ENCODE data around the gene PRPF31. TPM values are rescaled to one million over a fixed set of nuclear protein-coding genes. Genes with fewer than 3 reads are reported as not detected.

PRPF31 gene
- total RNA-seq, 2 donors from 2014 or later = 39.5 to 65.6 TPM

- H3K4me3 ChIP-seq = no peak overlapping the region
- TF ChIP-seq CTCF (IDR thresholded peaks at IDR 0.05) = no peak
- peaks cover 41% of the 10 kb centered on the region for H3K36me3 ChIP-seq
- H3K27ac ChIP-seq = no peak overlapping the region
- no peaks in the 10 kb centered on the region for H3K27me3 ChIP-seq
- intact Hi-C loops (cut with DNase I) = no loop called here
- no peak overlapping the region for H3K9ac ChIP-seq (ENCODE audit: low read depth in 2 of 2, low read length in 2 of 2)
- H3K4me1 ChIP-seq = no peaks in the 10 kb centered on the region
- H3K9me3 ChIP-seq = no peaks in the 10 kb centered on the region
- no peak for DNase-seq
These were observed 37.4 kb downstream of the PRPF31 start for GRCh38 chr19:54152878-54153524.

GRCh38 chr19:54153731-54154326 lies 38.3 kb downstream of the PRPF31 start:
- intact Hi-C loops (cut with DNase I) = no loop called here
- Histone ChIP-seq H3K36me3 (peaks cover 41% of the 10 kb centered on the region), H3K27ac (no peak overlapping the region), H3K9me3 (no peaks in the 10 kb centered on the region), H3K4me3 (no peak overlapping the region), H3K27me3 (no peaks in the 10 kb centered on the region), H3K4me1 (peaks cover 5% of the 10 kb centered on the region), H3K9ac (ENCODE audit: low read depth in 2 of 2, low read length in 2 of 2) (no peak overlapping the region)
- no peak for DNase-seq
- TF ChIP-seq CTCF (IDR thresholded peaks at IDR 0.05) = no peak

GRCh38 chr19:54154603-54155345 lies 39.2 kb downstream of the PRPF31 start:
- no peak overlapping the region for H3K9ac ChIP-seq (ENCODE audit: low read depth in 2 of 2, low read length in 2 of 2)
- H3K27me3 ChIP-seq = no peaks in the 10 kb centered on the region
- no peak for TF ChIP-seq CTCF (IDR thresholded peaks at IDR 0.05)
- no peaks in the 10 kb centered on the region for H3K9me3 ChIP-seq
- intact Hi-C loops (cut with DNase I) = no loop called here
- H3K4me1 ChIP-seq = peaks cover 5% of the 10 kb centered on the region
- no peak for DNase-seq
- H3K4me3 ChIP-seq = no peak overlapping the region
- H3K27ac ChIP-seq = no peak overlapping the region
- H3K36me3 ChIP-seq = peaks cover 41% of the 10 kb centered on the region

- Histone ChIP-seq H3K9me3 (no peaks in the 10 kb centered on the region), H3K36me3 (peaks cover 37% of the 10 kb centered on the region), H3K27me3 (no peaks in the 10 kb centered on the region), H3K9ac (ENCODE audit: low read depth in 2 of 2, low read length in 2 of 2) (no peak overlapping the region), H3K4me1 (peaks cover 11% of the 10 kb centered on the region), H3K27ac (no peak overlapping the region), H3K4me3 (no peak overlapping the region)
- no peak for TF ChIP-seq CTCF (IDR thresholded peaks at IDR 0.05)
- intact Hi-C loops (cut with DNase I) = no loop called here
- DNase-seq = no peak
These were observed 40.1 kb downstream of the PRPF31 start for GRCh38 chr19:54155694-54156093.

- TF ChIP-seq CTCF (IDR thresholded peaks at IDR 0.05) = no peak
These were observed 40.9 kb downstream of the PRPF31 start for GRCh38 chr19:54156490-54156889.

More at GRCh38 chr19:54156490-54156889, 40.9 kb downstream of the PRPF31 start:
- Histone ChIP-seq H3K27ac (no peak overlapping the region), H3K9ac (ENCODE audit: low read depth in 2 of 2, low read length in 2 of 2) (no peak overlapping the region), H3K4me1 (peaks cover 18% of the 10 kb centered on the region), H3K36me3 (peaks cover 31% of the 10 kb centered on the region), H3K9me3 (no peaks in the 10 kb centered on the region), H3K4me3 (no peak overlapping the region), H3K27me3 (no peaks in the 10 kb centered on the region)
- no peak for DNase-seq
- intact Hi-C loops (cut with DNase I) = no loop called here
